ENCODE data around the gene PTPN7. TPM values are rescaled to one million over a fixed set of nuclear protein-coding genes. Genes with fewer than 3 reads are reported as not detected.
A peak's percentile ranks its signal among the peaks of the same experiment; 100 is the strongest.
"Not testable (repeated sequence)": the region's sequence is repeated elsewhere in the genome, so short reads cannot be mapped to it uniquely, and the experiment has no call there.

The PTPN7 gene
- total RNA-seq, 2 experiments from 2014 or later: 242 to 255 TPM

DNA sequence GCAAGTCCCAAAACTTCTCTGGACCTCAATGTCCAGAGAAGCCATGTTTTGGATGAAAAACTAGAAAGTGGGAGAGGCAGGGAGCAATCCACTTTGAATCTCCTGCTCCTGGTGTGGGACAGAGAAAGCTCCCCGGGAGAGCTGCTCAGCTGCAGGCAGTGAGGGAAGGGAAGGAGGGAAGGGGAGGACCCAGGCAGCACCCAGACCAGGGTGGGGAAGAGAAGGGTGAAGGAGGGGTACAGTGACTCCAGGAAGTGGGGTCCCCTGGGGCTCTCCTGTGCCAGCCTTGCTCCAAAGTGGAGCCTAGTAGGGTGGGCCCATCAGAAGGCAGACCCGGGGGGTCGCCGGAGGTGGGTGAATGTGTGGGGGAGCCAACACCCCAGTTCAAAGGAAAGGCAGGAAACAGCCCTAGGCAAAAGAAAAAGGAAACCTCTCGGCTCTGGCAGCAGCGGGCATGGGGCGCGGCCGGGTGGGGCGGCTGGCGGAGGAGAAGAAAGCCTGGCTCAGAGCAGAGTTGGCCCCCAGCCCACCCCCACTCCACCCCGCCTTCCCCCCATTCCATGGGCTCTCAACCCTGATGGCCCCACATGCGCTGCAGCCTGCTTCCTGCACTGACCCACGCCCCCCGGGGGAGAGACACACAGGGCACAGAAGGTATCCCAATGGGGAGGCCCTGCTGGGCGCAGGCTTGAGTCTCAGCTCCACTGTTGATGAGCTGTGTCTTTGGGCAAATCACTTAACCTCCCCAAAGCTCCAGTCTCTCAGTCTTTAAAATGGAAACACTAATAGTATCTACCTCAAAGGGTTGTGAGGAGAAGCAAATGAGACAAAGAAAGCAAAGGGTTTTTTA lies 38.9 kb upstream of the PTPN7 start:
- H3K27ac Mint-ChIP-seq: no peak overlapping the region
- ATAC-seq: no peak
- H3K36me3 Mint-ChIP-seq (ENCODE audit: low read depth): no peaks in the 10 kb centered on the region
- POLR2A ChIA-PET: interaction anchor here (0.9 kb wide), 1 partner anchor 39 kb away, joined by 4 read pairs; the partner anchor contains the start of gene PTPN7
- no peak for DNase-seq
- H3K9me3 Mint-ChIP-seq (ENCODE audit: insufficient read depth): no peaks in the 10 kb centered on the region
- no peak overlapping the region for H3K4me3 Mint-ChIP-seq
- peaks cover 29% of the 10 kb centered on the region for H3K27me3 Mint-ChIP-seq (ENCODE audit: low read depth)
- CTCF ChIA-PET: interaction anchor here (0.7 to 1.6 kb wide), 2 partner anchors 10 to 511 kb away, joined by 3 to 11 read pairs; partner anchors contain the start of gene SYT2
- peaks cover 36% of the 10 kb centered on the region for H3K4me1 Mint-ChIP-seq (ENCODE audit: low read depth)

DNA sequence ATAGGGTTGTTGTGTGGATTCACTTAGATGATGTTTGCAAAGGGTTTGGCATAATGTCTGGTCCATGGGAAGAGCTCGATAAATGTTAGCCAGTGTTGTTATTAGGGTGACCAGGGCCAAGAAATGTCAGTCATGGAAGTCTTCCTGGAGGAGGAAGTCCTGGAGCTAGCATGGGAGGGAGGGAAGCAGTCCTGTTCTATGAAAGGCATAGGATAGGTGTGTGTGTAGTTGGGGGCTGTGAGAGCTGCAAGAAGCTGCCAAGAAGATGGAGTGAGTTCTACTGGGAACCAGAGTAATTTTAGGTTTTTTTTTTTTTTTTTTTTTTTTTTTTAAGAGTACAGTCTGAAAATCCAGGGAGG lies 37.9 kb upstream of the PTPN7 start:
- Mint-ChIP-seq H3K9me3 (ENCODE audit: insufficient read depth) (no peaks in the 10 kb centered on the region), H3K27ac (peak overlapping the region; percentile 11), H3K27me3 (ENCODE audit: low read depth) (peaks cover 34% of the 10 kb centered on the region), H3K4me1 (ENCODE audit: low read depth) (peaks cover 37% of the 10 kb centered on the region), H3K4me3 (no peak overlapping the region), H3K36me3 (ENCODE audit: low read depth) (no peaks in the 10 kb centered on the region)
- ChIA-PET POLR2A (no interaction called here), CTCF (no interaction called here)
- DNase-seq (no peak), ATAC-seq (no peak)

DNA sequence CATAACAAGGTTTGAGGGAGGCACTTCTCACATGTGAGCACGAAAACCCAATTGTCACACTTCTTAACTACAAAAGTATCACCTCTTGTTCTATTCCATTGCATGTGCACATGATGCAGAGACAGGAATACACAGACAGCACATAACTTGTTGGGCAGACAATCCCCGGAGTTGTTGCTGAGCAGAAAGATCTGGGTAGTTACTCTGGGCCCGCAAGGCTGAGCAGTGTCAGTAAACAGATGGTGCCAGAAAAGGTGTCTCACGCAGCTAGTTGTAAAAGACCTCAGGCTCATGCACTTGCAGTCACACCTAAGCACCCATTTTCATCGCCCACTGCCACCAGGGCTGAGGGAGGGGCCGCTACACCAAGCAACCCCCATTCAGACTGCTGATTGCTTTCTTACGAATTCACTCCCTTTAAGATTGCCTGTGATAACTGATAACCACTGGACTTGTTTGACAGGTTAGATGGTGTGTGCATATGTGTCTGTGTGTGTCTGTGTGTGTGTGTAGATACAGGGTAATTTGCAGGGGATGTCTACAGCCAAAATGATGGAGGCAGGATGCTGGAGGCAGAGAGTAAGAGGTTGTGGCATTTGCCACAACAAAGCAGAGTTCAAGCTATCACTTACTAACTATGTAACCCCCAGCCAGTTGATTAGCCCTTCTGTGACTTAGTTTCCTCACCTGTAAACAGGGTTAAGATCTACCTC lies 37.4 kb upstream of the PTPN7 start:
- DNase-seq: no peak
- no peaks in the 10 kb centered on the region for H3K36me3 Mint-ChIP-seq (ENCODE audit: low read depth)
- ChIA-PET POLR2A (no interaction called here), CTCF (no interaction called here)
- no peak overlapping the region for H3K4me3 Mint-ChIP-seq
- H3K27ac Mint-ChIP-seq: peak overlapping the region; percentile 11
- ATAC-seq: peak; percentile 14
- peaks cover 37% of the 10 kb centered on the region for H3K4me1 Mint-ChIP-seq (ENCODE audit: low read depth)
- H3K9me3 Mint-ChIP-seq (ENCODE audit: insufficient read depth): no peaks in the 10 kb centered on the region
- H3K27me3 Mint-ChIP-seq (ENCODE audit: low read depth): peaks cover 34% of the 10 kb centered on the region

DNA sequence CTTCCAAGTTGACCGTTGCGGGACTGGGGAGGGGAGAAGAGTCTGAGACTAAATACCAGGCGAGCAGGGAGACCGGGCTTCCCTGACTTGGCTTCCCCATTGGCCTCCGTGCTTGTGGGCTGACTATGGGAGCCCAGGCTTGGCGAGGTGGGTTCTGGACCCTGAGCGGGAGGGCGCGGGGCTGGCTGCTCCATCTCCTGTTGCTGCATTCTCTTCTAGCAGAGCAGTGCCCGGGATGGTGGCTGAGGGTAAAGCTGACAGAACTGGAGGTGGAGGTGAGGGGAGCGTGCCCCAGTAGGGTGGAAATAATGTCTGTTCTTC lies 33.9 kb upstream of the PTPN7 start:
- ChIA-PET CTCF (interaction anchor here (1.3 to 2.6 kb wide), 7 partner anchors 8 to 126 kb away, joined by 3 to 28 read pairs (median 10); no protein-coding TSS in a partner anchor), POLR2A (no interaction called here)
- no peak overlapping the region for H3K27ac Mint-ChIP-seq
- H3K4me3 Mint-ChIP-seq: no peak overlapping the region
- H3K27me3 Mint-ChIP-seq (ENCODE audit: low read depth): peaks cover 34% of the 10 kb centered on the region
- H3K4me1 Mint-ChIP-seq (ENCODE audit: low read depth): peaks cover 18% of the 10 kb centered on the region
- no peak for ATAC-seq
- H3K36me3 Mint-ChIP-seq (ENCODE audit: low read depth): no peaks in the 10 kb centered on the region
- DNase-seq: no peak
- no peaks in the 10 kb centered on the region for H3K9me3 Mint-ChIP-seq (ENCODE audit: insufficient read depth)

- Mint-ChIP-seq H3K9me3 (ENCODE audit: insufficient read depth) (no peaks in the 10 kb centered on the region), H3K27ac (no peak within 1 kb of the TSS), H3K27me3 (ENCODE audit: low read depth) (peaks cover 34% of the 10 kb centered on the region), H3K4me3 (no peak within 1 kb of the TSS), H3K4me1 (ENCODE audit: low read depth) (peaks cover 13% of the 10 kb centered on the region), H3K36me3 (ENCODE audit: low read depth) (no peaks in the 10 kb centered on the region)
- ChIA-PET CTCF (interaction anchor here (0.9 to 2.6 kb wide), 31 partner anchors 9 to 526 kb away, joined by 3 to 28 read pairs (median 7); no protein-coding TSS in a partner anchor), POLR2A (no interaction called here)
- ATAC-seq: peak; percentile 24
- no peak for DNase-seq
Measured at GRCh38 chr1:202193614-202194327, 33.4 kb upstream of the PTPN7 start, which contains the start of gene LGR6. TSS of gene LGR6 (plus strand) at chr1:202193799. CDS start at chr1:202193990, 191 bp downstream.

- H3K9me3 Mint-ChIP-seq (ENCODE audit: insufficient read depth): no peaks in the 10 kb centered on the region
- H3K27me3 Mint-ChIP-seq (ENCODE audit: low read depth): peaks cover 30% of the 10 kb centered on the region
- H3K4me3 Mint-ChIP-seq: no peak overlapping the region
- H3K36me3 Mint-ChIP-seq (ENCODE audit: low read depth): no peaks in the 10 kb centered on the region
- peaks cover 6% of the 10 kb centered on the region for H3K4me1 Mint-ChIP-seq (ENCODE audit: low read depth)
- ChIA-PET POLR2A (interaction anchor here (1.2 kb wide), 1 partner anchor 121 kb away, joined by 3 read pairs; no protein-coding TSS in a partner anchor), CTCF (interaction anchor here (0.7 to 2.6 kb wide), 53 partner anchors 8 to 527 kb away, joined by 3 to 28 read pairs (median 4); partner anchors contain the start of genes PTPN7 and UBE2T)
- no peak overlapping the region for H3K27ac Mint-ChIP-seq
- ATAC-seq (peak; percentile 57), DNase-seq (peak; percentile 68)
Measured at GRCh38 chr1:202192770-202193613, 32.6 kb upstream of the PTPN7 start.

- H3K36me3 Mint-ChIP-seq (ENCODE audit: low read depth); H3K27ac Mint-ChIP-seq; H3K4me1 Mint-ChIP-seq (ENCODE audit: low read depth); POLR2A ChIA-PET; H3K9me3 Mint-ChIP-seq (ENCODE audit: insufficient read depth); DNase-seq; H3K4me3 Mint-ChIP-seq; CTCF ChIA-PET; ATAC-seq: not testable (repeated sequence)
- H3K27me3 Mint-ChIP-seq (ENCODE audit: low read depth): peaks cover 24% of the 10 kb centered on the region
Measured at GRCh38 chr1:202191391-202191790, 31.0 kb upstream of the PTPN7 start.

- H3K27me3 Mint-ChIP-seq (ENCODE audit: low read depth): peaks cover 13% of the 10 kb centered on the region
- CTCF ChIA-PET: interaction anchor here (0.7 to 5.3 kb wide), 20 partner anchors 9 to 150 kb away, joined by 3 to 40 read pairs (median 4); no protein-coding TSS in a partner anchor
- no peaks in the 10 kb centered on the region for H3K36me3 Mint-ChIP-seq (ENCODE audit: low read depth)
- H3K9me3 Mint-ChIP-seq (ENCODE audit: insufficient read depth): no peaks in the 10 kb centered on the region
- DNase-seq (no peak), ATAC-seq (no peak)
- H3K27ac Mint-ChIP-seq: no peak overlapping the region
- peaks cover 8% of the 10 kb centered on the region for H3K4me1 Mint-ChIP-seq (ENCODE audit: low read depth)
- POLR2A ChIA-PET: no interaction called here
- H3K4me3 Mint-ChIP-seq: no peak overlapping the region
Measured at GRCh38 chr1:202189918-202190715, 29.7 kb upstream of the PTPN7 start.

- Mint-ChIP-seq H3K4me3 (no peak overlapping the region), H3K4me1 (ENCODE audit: low read depth) (peaks cover 15% of the 10 kb centered on the region), H3K36me3 (ENCODE audit: low read depth) (no peaks in the 10 kb centered on the region), H3K27me3 (ENCODE audit: low read depth) (peaks cover 4% of the 10 kb centered on the region), H3K9me3 (ENCODE audit: insufficient read depth) (no peaks in the 10 kb centered on the region), H3K27ac (no peak overlapping the region)
- ChIA-PET POLR2A (no interaction called here), CTCF (interaction anchor here (0.6 to 5.3 kb wide), 26 partner anchors 8 to 539 kb away, joined by 3 to 40 read pairs (median 4); partner anchors contain the start of gene UBE2T)
- peak; percentile 86 for DNase-seq
- peak; percentile 75 for ATAC-seq
Measured at GRCh38 chr1:202189001-202189790, 28.8 kb upstream of the PTPN7 start.
